ENCODE data around the gene COX6A2. TPM values are rescaled to one million over a fixed set of nuclear protein-coding genes. Genes with fewer than 3 reads are reported as not detected.

The COX6A2 gene
- total RNA-seq, 4 donors from 2014 or later: not detected

DNA sequence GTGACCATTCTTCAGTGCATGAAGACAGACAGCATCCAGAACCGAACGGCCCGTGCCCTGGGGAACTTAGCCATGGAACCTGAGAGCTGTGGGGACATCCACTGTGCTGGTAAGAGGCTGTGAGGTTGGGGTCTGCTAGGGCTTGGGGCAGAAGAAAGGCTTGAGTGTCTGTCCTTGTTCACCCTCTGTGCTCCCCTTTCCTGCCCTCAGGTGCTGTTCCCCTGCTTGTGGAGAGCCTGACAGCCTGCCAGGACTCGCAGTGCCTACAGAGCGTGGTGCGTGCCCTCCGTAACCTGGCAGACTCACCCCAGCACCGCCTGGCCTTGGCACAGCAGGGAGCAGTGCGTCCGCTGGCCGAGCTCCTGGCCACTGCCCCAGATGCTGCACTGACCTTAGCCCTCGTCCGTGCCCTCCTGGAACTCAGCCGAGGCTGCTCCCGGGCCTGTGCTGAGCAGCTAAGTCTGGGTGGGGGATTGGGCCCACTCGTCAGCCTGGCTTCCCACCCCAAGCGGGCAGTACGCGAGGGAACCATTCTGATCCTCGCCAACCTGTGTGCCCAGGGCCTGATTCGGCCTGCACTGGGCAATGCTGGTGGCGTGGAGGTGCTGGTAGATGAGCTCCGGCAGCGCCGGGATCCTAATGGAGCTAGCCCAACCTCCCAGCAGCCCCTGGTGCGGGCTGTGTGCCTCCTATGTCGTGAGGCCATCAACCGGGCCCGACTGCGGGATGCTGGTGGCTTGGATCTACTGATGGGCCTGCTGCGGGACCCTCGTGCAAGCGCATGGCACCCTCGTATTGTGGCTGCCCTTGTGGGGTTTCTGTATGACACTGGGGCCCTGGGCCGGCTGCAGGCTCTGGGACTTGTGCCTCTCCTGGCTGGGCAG lies 34.0 kb upstream of the COX6A2 start:
- Histone ChIP-seq H3K4me1 (peaks cover 17 to 28% (median 18%) of the 10 kb centered on the region in 3 donors), H3K9me3 (no peaks in the 10 kb centered on the region), H3K4me3 (no peak overlapping the region), H3K27ac (no peak overlapping the region), H3K36me3 (peaks cover 27 to 60% (median 37%) of the 10 kb centered on the region in 3 donors), H3K27me3 (no peaks in the 10 kb centered on the region)
- WGBS, 2 donors: 88 to 90% methylated on average over 2 to 21 of the region's 35 CpGs
- TF ChIP-seq POLR2A (IDR thresholded peaks at IDR 0.05): no peak
- TF ChIP-seq, protein P1, sequence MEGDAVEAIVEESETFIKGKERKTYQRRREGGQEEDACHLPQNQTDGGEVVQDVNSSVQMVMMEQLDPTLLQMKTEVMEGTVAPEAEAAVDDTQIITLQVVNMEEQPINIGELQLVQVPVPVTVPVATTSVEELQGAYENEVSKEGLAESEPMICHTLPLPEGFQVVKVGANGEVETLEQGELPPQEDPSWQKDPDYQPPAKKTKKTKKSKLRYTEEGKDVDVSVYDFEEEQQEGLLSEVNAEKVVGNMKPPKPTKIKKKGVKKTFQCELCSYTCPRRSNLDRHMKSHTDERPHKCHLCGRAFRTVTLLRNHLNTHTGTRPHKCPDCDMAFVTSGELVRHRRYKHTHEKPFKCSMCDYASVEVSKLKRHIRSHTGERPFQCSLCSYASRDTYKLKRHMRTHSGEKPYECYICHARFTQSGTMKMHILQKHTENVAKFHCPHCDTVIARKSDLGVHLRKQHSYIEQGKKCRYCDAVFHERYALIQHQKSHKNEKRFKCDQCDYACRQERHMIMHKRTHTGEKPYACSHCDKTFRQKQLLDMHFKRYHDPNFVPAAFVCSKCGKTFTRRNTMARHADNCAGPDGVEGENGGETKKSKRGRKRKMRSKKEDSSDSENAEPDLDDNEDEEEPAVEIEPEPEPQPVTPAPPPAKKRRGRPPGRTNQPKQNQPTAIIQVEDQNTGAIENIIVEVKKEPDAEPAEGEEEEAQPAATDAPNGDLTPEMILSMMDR (IDR thresholded peaks at IDR 0.05): no peak
- no peak for DNase-seq
- intact Hi-C loops (cut with DNase I): no loop called here

DNA sequence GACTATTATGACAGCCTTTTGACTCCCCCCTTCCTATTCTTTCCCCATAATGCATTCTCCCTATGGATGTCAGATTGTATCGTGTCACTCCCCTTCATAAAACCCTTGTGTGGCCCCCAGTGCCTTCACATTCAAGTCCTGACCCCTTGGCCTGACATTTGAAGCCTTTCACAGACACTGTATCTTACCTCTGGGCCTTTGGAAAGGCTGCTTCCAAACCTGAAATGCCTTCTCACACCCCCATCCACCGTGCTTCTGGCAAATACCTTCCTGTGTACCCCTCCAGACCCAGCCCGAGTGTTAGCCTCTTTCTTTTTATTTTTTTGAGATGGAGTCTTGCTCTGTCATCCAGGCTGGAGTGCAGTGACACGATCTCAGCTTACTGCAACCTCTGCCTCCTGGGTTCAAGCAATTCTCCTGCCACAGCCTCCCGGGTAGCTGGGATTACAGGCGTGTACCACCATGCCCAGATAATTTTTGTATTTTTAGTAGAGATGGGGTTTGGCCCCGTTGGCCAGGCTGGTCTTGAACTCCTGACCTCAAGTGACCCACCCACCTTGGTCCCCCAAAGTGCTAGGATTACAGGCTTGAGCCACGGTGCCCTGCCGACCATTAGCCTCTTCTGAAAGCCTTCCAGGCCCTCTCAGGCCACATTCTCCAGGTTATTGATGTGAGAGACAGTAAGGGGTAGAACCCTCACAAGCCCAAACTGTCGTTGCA lies 33.2 kb upstream of the COX6A2 start:
- Histone ChIP-seq H3K4me3 (no peak overlapping the region), H3K27me3 (no peaks in the 10 kb centered on the region), H3K9me3 (no peaks in the 10 kb centered on the region), H3K36me3 (peaks cover 22 to 52% (median 36%) of the 10 kb centered on the region in 3 donors), H3K4me1 (peaks cover 25 to 36% (median 25%) of the 10 kb centered on the region in 3 donors), H3K27ac (peak overlapping the region in 1 of 4 donors; percentile 81)
- TF ChIP-seq, protein P1 (IDR thresholded peaks at IDR 0.05): no peak
- no peak for TF ChIP-seq POLR2A (IDR thresholded peaks at IDR 0.05)
- WGBS, 2 donors: 79 to 80% methylated on average over 6 to 9 of the region's 10 CpGs
- no peak for DNase-seq
- intact Hi-C loops (cut with DNase I): no loop called here

- intact Hi-C loops (cut with DNase I): no loop called here
- H3K9me3 ChIP-seq: no peaks in the 10 kb centered on the region
- DNase-seq: no peak
- WGBS, 2 donors: 40 to 49% methylated on average over 8 of the region's 8 CpGs
- peaks cover 14 to 48% (median 28%) of the 10 kb centered on the region in 3 donors for H3K36me3 ChIP-seq
- H3K4me1 ChIP-seq: peaks cover 30 to 44% (median 32%) of the 10 kb centered on the region in 3 donors
- TF ChIP-seq, protein P1 (IDR thresholded peaks at IDR 0.05): peak; percentile 32 to 67 (median 57)
- TF ChIP-seq POLR2A (IDR thresholded peaks at IDR 0.05): no peak
- H3K27me3 ChIP-seq: no peaks in the 10 kb centered on the region
- H3K27ac ChIP-seq: peak overlapping the region; percentile 81 to 99 (median 99)
- peak overlapping the region; percentile 74 to 91 (median 78) for H3K4me3 ChIP-seq
Measured at GRCh38 chr16:31460582-31461002, 32.4 kb upstream of the COX6A2 start.

GRCh38 chr16:31459687-31460581 lies 31.8 kb upstream of the COX6A2 start:
- Histone ChIP-seq H3K36me3 (peaks cover 13 to 42% (median 22%) of the 10 kb centered on the region in 3 donors), H3K27ac (peak overlapping the region; percentile 98 to 99 (median 99)), H3K9me3 (no peaks in the 10 kb centered on the region), H3K27me3 (no peaks in the 10 kb centered on the region), H3K4me1 (peaks cover 30 to 50% (median 36%) of the 10 kb centered on the region in 3 donors), H3K4me3 (peak overlapping the region; percentile 74 to 91 (median 78))
- WGBS, 2 donors: 4 to 7% methylated on average over 15 to 24 of the region's 61 CpGs
- TF ChIP-seq POLR2A (IDR thresholded peaks at IDR 0.05): no peak
- TF ChIP-seq, protein P1 (IDR thresholded peaks at IDR 0.05): peak in 1 of 6 experiments; percentile 41
- intact Hi-C loops (cut with DNase I): no loop called here
- DNase-seq: peak; percentile 95

Data from esophagus squamous epithelium (tissue), 5 donors.